Thymus (tissue), 11 donors: ENCODE measurements around the gene IMP3. TPM values are rescaled to one million over a fixed set of nuclear protein-coding genes. Genes with fewer than 3 reads are reported as not detected.

Experiments
- DNase-seq, 9 donors: peaks; one replicate each; pipeline ENCODE4 v3.0.0-alpha.2; 2013; ENCODE audit warnings: low spot score in 9 of 9, low read depth in 6 of 9, missing footprints in 1 of 9
- H3K27ac ChIP-seq, 2 donors: one replicate each; pipeline ENCODE4 v1.5.1; 2013; ENCODE audit warnings: control low read depth in 1 of 2, low read depth in 1 of 2, low read length in 1 of 2, mild to moderate bottlenecking in 1 of 2, moderate library complexity in 1 of 2
- H3K27me3 ChIP-seq, 2 donors: one replicate each; pipeline ENCODE4 v1.5.1; 2013; ENCODE audit warnings: low read length in 1 of 2; ENCODE audit not compliant: control insufficient read depth in 2 of 2, insufficient read depth in 1 of 2
- H3K36me3 ChIP-seq, 2 donors: one replicate each; pipeline ENCODE4 v1.5.1; 2013; ENCODE audit warnings: low read length in 1 of 2, mild to moderate bottlenecking in 1 of 2, moderate library complexity in 1 of 2; ENCODE audit not compliant: control insufficient read depth in 2 of 2, insufficient read depth in 2 of 2
- H3K4me1 ChIP-seq, 2 donors: one replicate each; pipeline ENCODE4 v1.5.1; 2013; ENCODE audit warnings: low read length in 2 of 2; ENCODE audit not compliant: control insufficient read depth in 2 of 2, insufficient read depth in 2 of 2
- H3K4me3 ChIP-seq, 2 donors: one replicate each; pipeline ENCODE4 v1.5.1; 2013; ENCODE audit warnings: low read length in 2 of 2, control low read depth in 1 of 2, mild to moderate bottlenecking in 1 of 2
- H3K9me3 ChIP-seq, 2 donors: one replicate each; pipeline ENCODE4 v1.5.1; 2013; ENCODE audit warnings: low read length in 1 of 2, mild to moderate bottlenecking in 1 of 2; ENCODE audit not compliant: control insufficient read depth in 2 of 2, insufficient read depth in 1 of 2
- WGBS: extraction: QIAGEN DNeasy Blood & Tissue Kit; methylation state at CpG from one replicate; pipeline ENCODE4 v1.1.7; 2013; 5-methylcytosine and 5-hydroxymethylcytosine counted together
- polyA plus RNA-seq: library from polyadenylated mRNA; stranded (reverse); fragments of 200-250 nt; gene quantifications from one replicate; pipeline ENCODE4 v1.2.3, GENCODE V29; 2013
- total RNA-seq: library from RNA; stranded (reverse); fragments of 120-200 nt; gene quantifications from one replicate; pipeline ENCODE4 v1.2.4, GENCODE V29; 2013
- donor health status: healthy.

The IMP3 gene
- total and polyA plus RNA-seq, 2 donors: 81.5 to 97.3 TPM

DNA sequence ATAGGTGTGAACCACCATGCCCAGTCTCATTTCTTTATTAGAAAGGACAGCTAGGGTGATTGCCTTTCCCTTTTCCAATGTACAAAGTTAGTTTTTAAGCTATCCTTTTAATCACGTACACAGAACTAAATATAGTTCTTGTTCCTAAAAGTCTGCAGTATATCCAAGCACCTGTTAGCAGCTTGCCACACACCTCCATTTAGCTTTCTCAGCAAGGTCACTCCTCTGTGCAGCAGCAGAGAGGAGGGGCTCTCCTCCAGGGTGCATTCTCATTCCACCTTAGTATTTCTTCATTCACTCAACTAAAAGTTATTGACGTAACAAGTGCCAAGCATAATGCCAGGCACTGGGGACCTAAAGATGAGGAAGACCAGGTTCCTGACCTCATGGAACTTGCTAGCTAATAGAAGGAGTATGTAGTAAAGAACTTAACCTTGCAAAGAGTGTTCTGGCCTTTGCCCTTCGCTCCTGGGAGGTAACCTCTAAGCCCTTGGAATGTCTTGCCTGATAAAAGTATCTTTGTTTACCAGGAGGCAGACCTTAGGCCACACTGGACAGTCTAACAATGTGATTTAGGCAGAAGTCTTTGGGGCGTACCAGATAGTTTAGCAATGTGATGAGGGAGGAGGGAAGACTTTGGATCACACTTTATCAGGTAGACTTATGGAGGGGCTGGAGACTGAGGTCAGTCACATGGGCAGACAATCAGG, 48.2 kb downstream of the IMP3 start:
- H3K9me3 ChIP-seq: no peaks in the 10 kb centered on the region
- peaks cover 22 to 24% of the 10 kb centered on the region in 2 donors for H3K36me3 ChIP-seq

DNA sequence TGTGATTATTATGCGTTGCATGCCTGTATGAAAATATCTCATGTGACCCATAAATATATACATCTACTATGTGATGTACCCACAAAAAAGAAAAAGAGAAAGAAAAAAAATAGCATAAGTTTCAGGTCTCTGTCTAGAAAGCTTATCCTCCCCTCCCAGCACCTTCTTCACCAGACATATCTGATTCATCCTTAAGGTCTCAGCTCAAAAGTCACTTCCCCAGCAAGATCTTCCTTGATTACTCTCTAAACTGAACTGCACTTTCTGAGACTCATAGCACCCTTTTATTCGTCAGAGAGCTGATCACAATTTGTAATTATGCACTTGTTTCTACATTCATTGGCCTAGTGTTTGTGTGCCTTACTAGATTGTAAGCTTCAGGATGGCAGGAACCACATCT, 49.8 kb downstream of the IMP3 start:
- 91% methylated on average over 2 of the region's 2 CpGs for WGBS
- H3K36me3 ChIP-seq: peaks cover 10 to 11% of the 10 kb centered on the region in 2 donors
- no peak for DNase-seq

More for the DNA sequence above, 48.2 kb downstream of the IMP3 start:
- no peak for DNase-seq
- H3K27ac ChIP-seq: no peak overlapping the region
- no peaks in the 10 kb centered on the region for H3K27me3 ChIP-seq
- H3K4me3 ChIP-seq: no peak overlapping the region
- no peaks in the 10 kb centered on the region for H3K4me1 ChIP-seq
- WGBS: 96% methylated on average over 4 of the region's 4 CpGs

More for the DNA sequence above, 49.8 kb downstream of the IMP3 start:
- Histone ChIP-seq H3K27me3 (no peaks in the 10 kb centered on the region), H3K9me3 (no peaks in the 10 kb centered on the region), H3K4me3 (no peak overlapping the region), H3K4me1 (no peaks in the 10 kb centered on the region), H3K27ac (no peak overlapping the region)

Other genes with a start within 250 kb of the IMP3 start
- gene SIN3A, start 188.5 kb downstream of the IMP3 start, total RNA-seq: 23.6 TPM
- 18.4 TPM for gene SIN3A, start 188.5 kb downstream of the IMP3 start, polyA plus RNA-seq
- gene PTPN9, start 60.9 kb downstream of the IMP3 start, total RNA-seq: 12.1 TPM
- gene PTPN9, start 60.9 kb downstream of the IMP3 start, polyA plus RNA-seq: 12.3 TPM
- 26.7 TPM for gene SNUPN, start 14.5 kb downstream of the IMP3 start, total RNA-seq
- gene SNUPN, start 14.5 kb downstream of the IMP3 start, polyA plus RNA-seq: 22.2 TPM
- 4.3 TPM for gene SNX33, start 7.7 kb upstream of the IMP3 start, total RNA-seq
- gene SNX33, start 7.7 kb upstream of the IMP3 start, polyA plus RNA-seq: 11.3 TPM
- 1.5 TPM for gene CSPG4, start 72.6 kb upstream of the IMP3 start, total RNA-seq
- 4.9 TPM for gene CSPG4, start 72.6 kb upstream of the IMP3 start, polyA plus RNA-seq
- 24.2 TPM for gene UBE2Q2, start 203.2 kb upstream of the IMP3 start, total RNA-seq
- gene UBE2Q2, start 203.2 kb upstream of the IMP3 start, polyA plus RNA-seq: 56.5 TPM